ENCODE measurements around the gene DYRK3. TPM values are rescaled to one million over a fixed set of nuclear protein-coding genes. Genes with fewer than 3 reads are reported as not detected.
A peak's percentile ranks its signal among the peaks of the same experiment; 100 is the strongest.

Gene DYRK3
- total and polyA plus RNA-seq, 9 of the 15 experiments (the other 6 are each of a cell fraction or from before 2014, with no cell fraction given): 4.5 to 33.7 (median 25.7) TPM

DNA sequence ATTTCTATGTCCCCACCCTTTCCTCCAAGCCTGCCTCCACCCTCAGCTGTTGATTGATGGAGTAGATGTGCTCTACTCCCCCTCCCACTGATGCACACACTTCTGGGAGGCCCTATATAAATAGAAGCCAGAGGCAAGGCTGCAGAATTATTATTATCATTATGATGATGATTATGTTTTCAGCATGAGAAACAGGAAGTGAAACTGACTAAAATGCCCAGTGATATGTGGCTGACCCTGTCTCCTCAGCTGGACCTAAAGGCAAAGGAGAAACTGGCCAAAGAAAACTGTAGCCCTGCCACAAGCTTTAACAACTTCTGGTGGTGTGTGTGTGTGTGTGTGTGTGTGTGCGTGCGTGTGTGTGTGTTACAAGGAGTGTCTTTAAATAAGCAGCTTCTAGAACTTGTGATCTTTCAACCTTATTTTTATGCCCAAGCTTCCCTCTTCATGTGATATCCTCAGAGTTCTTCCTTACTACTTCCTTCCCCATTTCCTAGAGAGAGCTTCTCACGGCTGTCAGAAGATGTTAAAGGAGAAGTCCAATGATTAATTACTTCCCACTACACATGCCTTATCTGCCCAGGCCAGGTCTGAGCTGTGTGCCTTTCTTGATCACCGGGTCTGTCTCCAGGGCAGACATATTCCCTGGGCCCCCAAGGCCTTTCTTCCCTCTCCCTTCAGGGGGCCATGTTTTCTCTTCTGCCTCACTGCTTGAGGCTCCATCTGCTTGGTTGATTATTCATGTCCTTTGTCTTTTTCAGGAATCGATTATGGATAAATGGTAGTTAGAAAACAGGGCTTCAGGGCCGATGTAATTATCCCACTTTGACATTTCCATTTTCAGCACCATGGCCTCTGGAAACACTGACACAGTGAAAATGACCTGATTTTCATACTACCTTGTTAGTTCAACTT, 37.8 kb downstream of the DYRK3 start (continued):
- peak; percentile 50 to 62; a peak in 3 of 4 replicates for TF ChIP-seq NRF1 (conservative IDR thresholded peaks at IDR 0.05 in 1 of 2, IDR thresholded peaks at IDR 0.05 in 1 of 2)
- peak in 1 of 2 experiments; percentile 91; a peak in 1 of 4 replicates for TF ChIP-seq NONO (IDR thresholded peaks at IDR 0.05; ENCODE audit: low read depth in 2 of 2, low read length in 1 of 2)
- TF ChIP-seq ZZZ3 (IDR thresholded peaks at IDR 0.05): 0 out of 2 replicates have a peak, but pooled peaks have one; percentile 50
- TF ChIP-seq CBX3 (IDR thresholded peaks at IDR 0.05; ENCODE audit: borderline replicate concordance in 1 of 2, low read length in 2 of 2): peak in 1 of 2 experiments; percentile 89; a peak in 2 of 3 replicates
- no peak for TF ChIP-seq PTBP1 (IDR thresholded peaks at IDR 0.05; ENCODE audit: low read depth, low read length)
- 0 out of 2 replicates have a peak, but pooled peaks have one; percentile 44 for TF ChIP-seq FOXP4 (CRISPR knock-in tag; IDR thresholded peaks at IDR 0.05; ENCODE audit: borderline replicate concordance)
- TF ChIP-seq ZBTB17 (CRISPR knock-in tag; IDR thresholded peaks at IDR 0.05): peak; percentile 72
- TF ChIP-seq SP2 (IDR thresholded peaks at IDR 0.05; ENCODE audit: extremely low read depth, low read depth, low read length, poor library complexity, severe bottlenecking): no peak
- TF ChIP-seq ZNF592 (IDR thresholded peaks at IDR 0.05): peak; percentile 88
- TF ChIP-seq RBM25 (IDR thresholded peaks at IDR 0.05; ENCODE audit: low read depth, low read length, severe bottlenecking): no peak
- no peak for TF ChIP-seq ZBTB34 (CRISPR knock-in tag; IDR thresholded peaks at IDR 0.05)
- no peak for TF ChIP-seq ZNF695 (CRISPR knock-in tag; IDR thresholded peaks at IDR 0.05)
- TF ChIP-seq, protein P1, sequence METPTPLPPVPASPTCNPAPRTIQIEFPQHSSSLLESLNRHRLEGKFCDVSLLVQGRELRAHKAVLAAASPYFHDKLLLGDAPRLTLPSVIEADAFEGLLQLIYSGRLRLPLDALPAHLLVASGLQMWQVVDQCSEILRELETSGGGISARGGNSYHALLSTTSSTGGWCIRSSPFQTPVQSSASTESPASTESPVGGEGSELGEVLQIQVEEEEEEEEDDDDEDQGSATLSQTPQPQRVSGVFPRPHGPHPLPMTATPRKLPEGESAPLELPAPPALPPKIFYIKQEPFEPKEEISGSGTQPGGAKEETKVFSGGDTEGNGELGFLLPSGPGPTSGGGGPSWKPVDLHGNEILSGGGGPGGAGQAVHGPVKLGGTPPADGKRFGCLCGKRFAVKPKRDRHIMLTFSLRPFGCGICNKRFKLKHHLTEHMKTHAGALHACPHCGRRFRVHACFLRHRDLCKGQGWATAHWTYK (CRISPR knock-in tag; IDR thresholded peaks at IDR 0.05): peak; percentile 74
- no peak for TF ChIP-seq ZNF253 (CRISPR knock-in tag; conservative IDR thresholded peaks at IDR 0.05)
- no peak for TF ChIP-seq CAMTA2 (CRISPR knock-in tag; conservative IDR thresholded peaks at IDR 0.05)
- peak; percentile 62; the same call in 1 of the 2 replicates for TF ChIP-seq CREB1 (IDR thresholded peaks at IDR 0.05)
- no peak for TF ChIP-seq CREB1 (CRISPR knock-in tag; IDR thresholded peaks at IDR 0.05)
- TF ChIP-seq SMARCC2 (IDR thresholded peaks at IDR 0.05; ENCODE audit: low read depth): peak; percentile 98
